ENCODE results near the gene HIVEP2.

HIVEP2 gene

DNA sequence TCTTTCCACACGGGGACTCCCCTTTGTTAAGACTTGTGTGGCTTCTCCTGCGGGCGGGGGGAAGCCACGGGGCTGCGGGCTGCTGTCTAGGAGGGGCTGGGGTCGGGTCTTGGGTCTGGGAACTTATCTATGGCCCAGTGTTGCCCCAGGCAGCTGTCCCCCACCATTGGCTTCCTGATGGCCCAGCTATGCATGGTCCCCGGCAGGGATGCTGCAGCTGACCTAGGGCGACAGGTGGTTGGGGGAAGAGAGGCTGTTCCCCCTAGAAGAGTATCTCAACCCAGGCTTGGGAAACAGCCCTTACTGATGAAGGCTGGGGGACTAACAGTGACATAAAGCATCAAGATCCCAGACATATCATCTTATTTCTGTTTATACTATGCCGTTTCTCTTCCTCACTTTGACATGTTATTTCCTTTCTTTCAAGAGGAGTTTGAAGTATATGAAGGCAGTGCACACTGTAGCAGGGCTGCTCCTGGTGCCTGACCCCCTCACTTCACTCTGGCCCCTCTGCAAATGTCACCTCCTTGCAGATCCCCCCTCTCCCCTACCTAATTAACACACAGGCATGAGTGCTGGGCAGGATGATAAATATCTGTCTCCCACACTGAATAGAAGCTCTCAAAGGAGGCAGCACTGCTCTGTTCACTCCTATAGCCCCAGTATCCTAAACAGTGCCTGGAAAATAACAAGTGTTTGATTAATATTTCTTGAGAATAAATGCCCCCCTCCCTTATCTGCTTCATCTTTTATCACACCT, 87.0 kb downstream of the HIVEP2 start:
- no peak for DNase-seq

DNA sequence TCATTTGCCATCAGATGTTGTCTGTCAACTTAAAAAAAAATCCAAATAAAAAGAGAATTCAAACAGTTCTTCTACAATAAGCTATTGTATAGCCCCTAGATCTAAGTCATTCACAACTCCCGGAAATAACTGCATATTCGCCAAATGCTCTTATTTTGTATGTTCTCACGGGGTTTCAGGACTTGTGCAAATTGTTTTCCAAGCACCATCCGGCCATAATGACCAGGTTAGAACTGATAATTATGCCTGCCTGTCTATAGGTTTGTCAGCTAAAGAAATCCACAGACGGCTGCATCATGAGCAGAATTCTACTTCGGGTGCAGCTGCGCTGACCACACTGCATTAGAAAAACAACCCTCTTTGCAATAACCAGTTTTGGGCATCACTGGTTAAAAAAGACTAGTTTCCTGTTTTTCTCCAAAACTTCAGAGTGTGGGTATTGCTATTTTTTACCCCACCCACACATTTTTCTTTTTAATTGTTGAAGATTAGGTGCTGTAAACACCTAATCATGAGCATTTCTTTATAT, 87.7 kb downstream of the HIVEP2 start:
- DNase-seq: no peak

DNA sequence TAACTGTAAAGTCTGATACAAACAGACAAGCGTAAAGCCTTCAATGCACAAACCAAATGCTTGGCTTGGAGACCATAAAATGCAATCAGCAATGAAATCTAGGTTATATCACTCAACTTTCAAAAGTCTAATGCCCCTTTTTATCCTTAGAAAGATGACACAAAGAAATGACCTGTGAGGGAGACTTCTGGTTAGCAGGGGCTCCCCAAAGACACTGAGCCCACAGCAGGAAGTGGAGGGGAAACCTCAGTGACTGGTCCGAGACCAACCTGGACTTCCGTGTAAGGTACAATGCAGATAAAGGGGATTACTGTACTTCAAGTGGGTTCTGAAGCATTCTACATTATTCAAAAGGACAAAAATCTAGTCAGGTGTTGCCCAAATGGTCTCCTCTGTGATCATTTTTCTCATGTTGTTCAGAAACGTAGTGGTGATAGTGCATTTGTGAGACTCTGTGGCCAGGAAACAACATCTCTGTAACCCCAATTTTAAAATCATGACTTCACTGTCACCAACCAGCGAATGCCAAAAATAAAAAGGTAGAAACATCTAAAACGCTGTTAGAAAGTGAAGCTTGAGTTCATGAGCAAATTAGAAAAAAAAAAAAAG, 88.2 kb downstream of the HIVEP2 start:
- no peak for DNase-seq

DNA sequence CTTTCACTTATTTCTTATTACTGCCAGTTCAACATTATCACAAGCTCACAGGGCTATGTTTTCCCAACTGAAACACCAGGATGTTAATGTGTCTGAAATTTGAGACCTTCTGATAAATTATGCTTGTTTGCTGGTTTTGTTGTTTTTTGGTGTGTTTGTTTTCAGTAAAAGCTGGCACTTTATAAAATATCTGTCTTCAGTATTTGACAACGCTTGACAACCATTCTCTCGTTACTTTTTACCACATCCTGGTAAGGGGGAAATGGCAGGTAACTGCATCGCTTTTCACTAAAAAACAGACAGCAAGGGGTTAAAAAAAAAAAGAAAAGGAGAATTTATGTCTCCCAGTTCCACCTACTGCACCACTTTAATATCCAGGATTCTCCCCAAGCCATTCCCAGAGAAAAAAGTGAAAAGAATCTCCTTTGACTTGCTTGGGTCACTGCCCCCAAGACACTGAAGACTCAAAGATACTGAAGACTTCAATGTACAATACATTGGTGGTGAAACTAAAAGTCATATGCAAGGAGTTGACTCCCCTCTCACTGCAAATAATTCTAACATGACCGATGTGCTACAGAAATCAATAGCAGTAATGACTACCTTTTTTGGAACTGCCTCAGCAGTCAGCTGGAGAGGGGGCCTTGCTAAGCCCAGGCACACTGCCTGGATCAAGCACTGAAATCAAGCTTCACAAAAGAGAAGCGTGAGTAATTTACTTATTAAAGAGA, 88.9 kb downstream of the HIVEP2 start:
- no peak for DNase-seq

DNA sequence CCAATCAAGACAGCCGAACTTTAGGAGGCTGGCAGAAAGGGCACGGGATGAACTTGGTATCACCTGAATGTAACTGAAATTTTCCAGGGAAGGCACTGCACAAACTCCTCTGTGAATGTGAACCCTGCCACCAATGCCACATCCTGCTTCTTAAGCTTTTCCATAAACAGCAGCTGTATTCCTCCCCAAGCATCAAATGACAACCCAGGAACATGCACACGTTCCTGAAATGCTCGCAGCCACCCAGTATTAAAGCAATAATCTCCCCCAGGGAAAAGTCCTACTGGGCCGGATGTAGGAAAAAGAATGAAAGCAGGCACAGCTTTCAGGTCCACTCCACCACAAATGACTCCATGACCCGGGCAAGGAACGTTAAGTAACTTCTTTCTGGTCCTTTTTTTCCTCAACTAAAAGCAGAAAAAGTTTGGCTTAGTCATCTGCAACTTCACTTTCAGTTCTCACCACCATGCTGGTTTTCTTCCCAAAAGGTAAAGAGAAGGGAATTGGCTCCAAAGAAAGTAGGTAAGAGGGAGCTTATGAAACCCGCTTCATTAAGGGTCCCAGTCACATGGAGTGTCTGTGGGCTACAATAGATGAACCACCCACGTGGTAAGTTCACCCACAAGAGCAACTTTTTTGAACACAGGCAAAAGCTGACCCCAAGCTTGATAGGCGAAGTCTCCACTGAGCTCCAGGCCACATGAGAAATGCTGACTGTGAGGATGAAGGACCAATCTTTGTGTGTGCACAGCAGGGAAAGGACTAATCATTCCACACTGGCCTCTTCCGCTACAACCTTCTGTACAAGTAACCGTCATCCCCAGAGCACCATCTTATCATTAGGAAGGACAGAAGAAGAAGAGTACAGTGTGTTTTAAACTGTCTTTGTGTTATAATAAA, 90.1 kb downstream of the HIVEP2 start:
- DNase-seq: no peak

DNA sequence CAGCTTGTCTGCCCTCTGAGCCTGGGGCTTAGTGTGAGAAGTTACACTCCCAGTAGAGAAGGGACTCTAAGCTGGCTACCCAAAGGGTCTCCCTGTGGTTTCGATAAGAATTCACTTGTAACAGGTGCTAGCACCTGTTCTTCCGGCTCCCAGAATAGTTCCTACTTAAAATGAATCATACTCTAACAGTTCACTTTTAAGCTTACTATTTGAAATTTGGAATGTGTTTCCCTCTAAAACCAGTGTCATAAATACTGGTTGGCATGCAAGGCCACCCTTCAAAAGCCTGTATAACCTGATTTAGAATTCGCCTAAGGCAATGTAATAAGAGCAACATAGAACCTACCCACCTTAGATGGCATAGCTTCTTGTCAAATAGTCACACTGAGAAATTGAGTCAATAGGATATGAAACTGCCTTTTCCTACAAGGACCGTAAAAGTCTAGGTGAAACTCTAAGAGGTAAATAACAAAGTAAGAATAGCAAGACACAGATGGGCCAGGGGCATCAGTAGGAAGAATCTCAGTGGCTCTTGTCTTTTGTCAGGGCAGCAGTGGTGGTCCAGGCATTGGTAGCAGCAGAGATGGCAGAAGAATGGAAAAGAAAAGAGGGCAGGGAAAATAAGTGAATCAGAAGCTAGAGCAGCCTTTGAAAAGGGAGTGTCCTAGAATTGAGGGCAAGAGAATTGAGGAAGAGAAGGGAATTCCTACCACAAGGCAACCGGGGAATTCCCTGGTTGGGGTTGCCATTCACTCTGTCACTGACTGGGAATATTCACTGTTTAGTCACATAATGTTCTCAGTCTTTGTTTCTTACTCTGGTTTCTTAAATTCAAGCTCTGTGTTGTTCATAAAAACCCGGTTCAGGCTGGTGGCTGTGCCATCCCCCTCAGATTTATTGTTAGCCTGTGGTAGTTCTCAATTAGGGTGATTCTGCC, 91.5 kb downstream of the HIVEP2 start:
- no peak for DNase-seq

DNA sequence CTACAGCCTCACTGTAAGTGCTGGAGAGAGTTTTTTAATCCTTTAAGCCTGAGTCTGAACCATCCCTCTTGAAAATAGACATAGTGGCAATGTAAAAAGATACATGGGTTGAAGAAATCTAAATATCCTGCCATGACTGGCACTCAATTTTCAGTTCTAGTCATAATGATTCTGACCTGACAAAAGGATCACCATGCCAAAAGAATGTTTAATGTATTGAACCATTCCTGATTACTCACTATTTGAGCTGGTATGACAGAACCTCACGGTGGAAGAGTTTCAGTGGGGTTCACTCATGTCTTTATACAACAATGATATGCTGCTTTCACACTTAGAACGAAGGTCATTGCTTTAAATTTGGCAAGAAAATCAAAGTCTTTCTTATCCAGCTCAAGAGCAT, 93.4 kb downstream of the HIVEP2 start:
- peak; percentile 70 for DNase-seq

DNA sequence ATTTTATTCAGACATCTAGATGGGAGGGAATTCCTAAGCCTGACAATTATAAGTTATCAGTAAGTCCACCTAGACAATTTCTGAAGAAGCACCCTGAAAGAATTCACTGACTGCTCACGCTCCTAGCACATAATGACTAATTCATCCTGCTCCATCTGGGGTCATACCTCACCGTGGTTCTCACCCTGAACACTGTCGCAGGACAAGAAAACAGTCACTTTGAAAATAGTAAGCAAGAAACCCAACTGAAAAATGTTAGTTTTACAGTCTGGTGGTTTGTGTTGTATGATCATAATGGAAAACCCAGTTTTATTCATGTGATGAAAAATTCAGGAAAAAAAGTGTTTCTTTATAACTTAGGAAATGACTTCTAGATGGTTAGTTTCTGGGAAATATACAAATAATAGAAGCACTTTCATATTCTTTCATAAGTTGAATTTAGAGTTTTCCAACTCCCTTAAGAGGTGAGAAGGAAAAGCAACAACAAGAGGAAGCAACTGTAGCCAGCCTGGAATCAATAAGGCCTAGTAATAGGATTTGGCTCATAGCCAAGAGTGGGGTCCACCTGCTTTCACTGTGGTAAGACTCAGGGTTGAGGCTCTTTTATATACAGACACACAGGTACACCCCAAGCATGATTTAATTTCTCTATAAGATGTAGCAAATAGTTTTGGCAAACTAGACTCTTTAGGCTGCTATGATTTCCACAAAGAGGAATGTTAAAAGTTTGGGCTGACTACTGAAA, 94.1 kb downstream of the HIVEP2 start:
- DNase-seq: peak; percentile 19

DNA sequence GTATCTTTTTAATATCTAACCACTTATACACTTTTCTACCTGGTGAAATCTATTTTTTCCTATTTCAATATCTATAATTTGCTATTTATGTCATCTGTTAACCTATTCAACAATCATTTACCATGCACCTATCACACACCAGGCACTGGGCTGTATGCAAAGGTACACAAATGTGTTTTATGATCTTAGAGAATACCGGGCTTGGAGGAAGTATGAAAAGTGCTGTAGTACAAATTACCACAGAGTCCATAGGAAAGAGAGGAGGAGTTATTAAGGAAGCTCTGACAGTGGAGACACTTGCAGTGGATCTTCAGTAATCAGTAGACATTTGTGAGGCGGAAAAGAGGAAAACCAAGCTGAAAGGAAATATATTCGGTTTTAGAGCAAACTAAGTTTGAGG, 96.0 kb downstream of the HIVEP2 start:
- DNase-seq: no peak

DNA sequence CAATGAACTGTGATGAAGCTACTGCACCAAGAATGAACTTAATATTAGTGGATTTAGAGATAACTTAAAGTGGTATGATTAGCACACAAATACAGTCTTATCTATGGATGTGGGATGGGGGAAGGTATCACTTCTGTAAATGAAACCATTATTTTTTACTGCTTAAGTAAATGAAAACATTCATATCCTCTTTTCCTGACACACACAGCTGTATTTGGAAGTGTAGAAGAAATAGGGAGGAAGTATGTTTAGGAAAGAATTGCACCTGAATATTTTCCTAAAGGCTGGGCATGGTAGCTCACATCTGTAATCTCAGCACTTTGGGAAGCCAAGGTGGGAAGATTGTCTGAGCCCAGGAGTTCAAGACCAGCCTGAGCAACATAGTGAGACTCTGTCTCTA, 96.8 kb downstream of the HIVEP2 start:
- DNase-seq: no peak

DNA sequence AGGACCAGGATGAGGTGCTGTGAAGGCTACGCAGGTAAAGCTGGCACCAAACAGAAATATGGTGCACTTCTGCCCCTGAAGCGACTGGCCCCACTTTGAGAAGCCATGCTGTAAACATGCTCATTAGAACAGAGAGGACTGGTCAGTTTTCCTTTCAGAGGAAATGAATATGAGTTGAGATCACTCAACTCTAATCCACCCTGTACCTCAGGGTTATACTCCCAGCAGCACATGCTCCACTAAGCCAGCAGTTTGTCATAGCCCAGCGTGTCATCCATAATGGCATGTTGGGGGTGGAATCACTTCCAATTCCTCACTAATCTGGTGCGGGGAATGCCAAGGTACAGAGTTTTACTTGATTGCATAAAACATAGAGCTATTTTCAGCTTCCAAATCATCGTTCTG, 98.1 kb downstream of the HIVEP2 start:
- DNase-seq: peak; percentile 45

DNA sequence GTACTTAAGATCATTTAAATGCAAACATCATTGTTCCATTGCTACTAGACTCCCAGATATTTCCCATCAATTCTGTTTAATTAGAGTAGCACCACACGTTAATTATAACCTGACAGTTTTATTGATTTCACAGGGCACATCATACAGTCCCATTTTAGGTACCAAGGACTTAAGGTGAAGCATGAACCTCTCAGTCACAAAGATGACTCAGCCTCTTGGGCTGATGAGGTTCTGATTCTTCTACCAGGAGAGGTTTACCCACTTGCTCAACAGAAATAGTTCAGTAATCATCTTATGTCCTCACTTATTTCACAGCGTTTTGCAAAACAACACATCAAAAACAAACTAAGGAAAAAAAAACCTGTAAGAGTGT, 98.5 kb downstream of the HIVEP2 start:
- no peak for DNase-seq

DNA sequence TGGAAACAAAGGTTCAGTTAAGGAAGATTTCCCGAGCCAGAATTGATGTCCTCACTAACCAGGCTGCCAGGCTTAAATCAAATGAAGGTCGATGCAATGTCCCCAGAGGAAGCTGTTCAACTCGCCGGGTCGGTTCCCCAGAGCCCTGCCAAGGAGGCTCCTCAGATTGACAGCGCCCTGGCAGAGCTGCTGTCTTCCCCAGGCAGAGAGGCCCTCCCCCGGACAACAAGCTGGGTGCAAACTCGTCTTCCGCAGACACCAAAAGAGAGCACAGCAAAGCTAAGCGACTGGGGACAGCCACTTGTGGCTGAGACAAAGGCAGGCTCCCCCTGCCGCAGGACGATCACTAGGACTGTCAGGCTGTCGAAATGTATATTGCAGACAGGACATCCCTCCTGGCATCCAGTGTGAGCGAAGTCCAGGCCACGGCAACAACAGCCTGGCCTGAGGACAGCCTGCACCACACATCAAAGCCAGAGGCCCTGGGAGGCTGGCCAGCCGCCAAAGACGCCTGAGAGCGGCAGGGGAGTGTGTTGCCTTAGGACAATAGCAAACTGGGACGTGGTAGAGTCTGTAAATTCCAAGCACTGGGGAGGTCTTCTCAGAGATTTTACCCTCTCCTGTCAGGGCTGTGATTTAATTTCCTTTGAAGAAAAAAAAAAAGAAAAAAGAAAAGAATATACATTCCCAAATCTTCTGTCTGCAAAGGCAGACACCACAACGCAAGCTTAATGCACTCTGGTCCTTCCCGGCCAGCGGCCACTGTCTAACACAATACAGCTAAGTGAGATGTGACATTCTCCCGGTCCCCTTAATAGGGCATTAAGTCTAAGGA, 99.1 kb downstream of the HIVEP2 start:
- no peak for DNase-seq

DNA sequence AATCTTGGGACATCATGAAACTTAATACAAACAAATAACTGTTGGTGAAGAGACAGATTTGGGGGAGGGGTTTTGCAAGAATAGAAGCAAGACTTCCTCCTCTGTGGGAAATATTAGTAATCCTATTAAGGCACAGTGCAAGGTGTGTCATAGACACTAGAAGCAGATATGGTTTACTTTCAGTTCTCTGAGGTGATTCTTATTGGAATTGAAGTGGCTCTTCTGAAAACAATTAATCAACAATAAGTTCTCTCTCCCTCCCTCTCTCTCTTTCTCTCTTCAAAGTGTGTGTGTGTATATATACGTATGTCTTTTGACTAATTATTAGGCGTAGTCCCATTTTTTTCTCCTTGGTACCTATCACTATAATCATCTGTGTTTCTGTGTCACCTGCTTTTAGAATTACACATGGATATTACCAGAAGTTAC, 99.8 kb downstream of the HIVEP2 start:
- DNase-seq: no peak

DNA sequence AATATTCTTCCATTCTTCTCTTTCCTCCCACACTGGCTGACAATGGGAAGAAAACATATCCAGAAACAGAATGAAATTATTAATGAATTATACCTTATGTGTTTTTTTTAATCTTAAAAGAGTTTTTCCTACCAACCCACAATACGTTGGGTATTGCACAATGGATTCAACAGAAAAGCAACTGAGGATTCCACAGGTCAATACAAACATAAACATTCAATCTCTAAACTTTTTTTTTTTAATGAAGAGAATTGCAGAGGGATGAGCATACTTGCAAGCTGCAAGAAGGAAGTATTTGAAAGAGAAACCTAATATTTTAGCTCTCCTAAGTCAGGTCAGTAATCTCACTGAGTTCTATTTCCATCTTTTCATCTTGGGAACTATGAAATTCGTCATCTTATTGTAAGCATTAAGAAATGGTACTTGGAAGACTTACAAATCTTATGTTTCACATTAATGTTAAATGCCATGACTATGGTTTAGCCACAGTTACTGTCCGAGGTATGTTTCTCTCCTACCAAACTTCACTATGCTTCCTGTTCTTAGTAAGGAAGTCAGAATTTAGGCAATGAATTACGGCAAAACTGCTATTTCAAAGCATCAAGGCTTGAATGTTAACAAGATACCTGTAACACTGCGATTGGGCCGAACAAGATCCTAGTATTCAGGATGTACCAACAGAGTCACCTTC, 100.8 kb downstream of the HIVEP2 start:
- no peak for DNase-seq

DNA sequence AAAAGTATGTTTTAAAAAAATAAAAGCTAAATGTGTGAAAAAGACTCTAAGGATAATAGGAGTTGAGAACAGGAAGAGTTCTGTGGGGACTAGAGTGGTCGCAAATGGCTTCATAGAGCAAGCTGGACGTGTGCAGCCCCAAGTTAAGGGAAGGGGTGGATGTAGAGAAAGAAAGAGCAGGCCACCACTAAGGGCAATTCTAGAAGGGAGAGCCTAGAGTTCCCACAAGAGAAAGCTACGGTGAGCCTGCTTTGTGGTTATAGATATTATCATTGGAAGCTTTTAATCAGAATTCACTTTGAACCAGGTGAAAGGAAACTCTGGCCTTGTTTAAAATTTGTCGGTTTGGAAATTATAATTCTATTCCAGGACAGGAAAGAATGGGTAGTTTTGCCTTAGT, 101.6 kb downstream of the HIVEP2 start:
- no peak for DNase-seq

DNA sequence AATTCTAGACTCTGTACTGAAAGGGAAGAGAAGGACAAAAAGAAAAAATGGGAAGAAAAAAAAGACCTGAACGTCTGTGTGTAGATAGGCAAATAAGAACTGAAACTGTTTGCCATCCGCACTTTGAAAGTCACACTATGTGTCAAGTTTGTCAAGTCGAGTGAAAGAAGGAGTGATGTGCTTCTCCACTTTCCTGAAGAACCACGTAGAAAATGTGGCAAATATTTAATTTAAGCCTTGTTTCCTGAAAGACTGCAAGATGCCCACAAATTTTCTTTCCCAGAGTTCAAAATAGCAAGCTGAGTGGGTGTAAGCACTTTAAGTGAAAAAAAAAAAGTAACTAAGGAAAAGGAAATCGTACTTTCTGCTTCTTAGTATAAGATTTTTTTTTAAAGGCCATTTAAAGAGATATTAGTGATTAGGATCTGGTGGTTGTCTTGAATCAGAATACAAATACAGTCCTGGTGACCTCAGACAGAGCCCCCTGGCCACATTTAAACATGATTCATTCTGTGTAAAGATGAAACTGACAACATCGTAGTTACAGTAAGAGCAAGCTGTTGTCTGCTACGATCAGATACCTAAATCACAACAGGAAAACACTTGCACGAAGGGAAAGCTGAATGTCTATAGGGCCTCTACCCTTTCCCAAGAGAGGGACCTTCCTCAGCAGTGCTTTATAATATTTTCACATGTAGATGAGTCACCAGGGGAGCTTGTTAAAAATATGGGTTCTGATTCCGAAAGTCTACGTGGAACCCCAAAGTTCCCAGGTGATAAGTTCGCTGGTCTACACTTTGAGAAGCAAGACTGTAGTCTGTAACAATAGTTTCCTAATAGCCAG, 102.3 kb downstream of the HIVEP2 start:
- no peak for DNase-seq

DNA sequence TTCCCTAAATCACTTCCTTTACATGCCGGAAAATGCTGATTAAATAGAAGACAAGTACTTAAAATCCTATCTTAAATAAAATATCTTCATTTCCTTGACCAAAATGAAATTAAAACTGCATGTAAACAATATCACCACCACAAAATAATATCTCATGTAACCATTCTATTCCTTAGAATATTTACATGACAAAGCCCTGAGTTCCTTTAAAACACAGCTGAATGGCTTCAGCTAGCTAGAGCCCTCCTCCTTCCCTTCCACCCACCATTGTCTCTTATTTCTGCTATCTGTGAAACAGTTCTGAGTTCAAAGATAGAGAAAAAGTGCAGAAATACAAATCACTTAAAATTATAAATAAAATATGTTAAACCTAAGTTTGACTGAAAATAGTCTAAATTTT, 103.1 kb downstream of the HIVEP2 start:
- DNase-seq: no peak

DNA sequence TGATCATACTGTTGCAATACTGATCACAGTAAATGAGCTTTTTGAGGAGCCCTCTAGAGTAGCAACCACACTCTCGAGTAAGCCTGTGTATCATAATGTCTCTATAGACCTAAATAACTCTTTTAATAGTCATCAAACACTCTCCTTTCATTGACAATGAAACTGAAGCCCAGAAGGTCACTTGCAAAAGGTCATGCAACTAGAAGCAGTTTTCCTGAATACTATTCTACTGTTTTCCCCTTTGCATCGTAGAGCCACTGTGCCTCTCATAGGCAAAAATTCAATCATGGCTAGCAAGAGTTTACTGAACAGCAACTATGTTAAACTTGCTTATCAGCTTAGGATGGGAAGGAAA, 105.3 kb downstream of the HIVEP2 start:
- DNase-seq: no peak
